Measurements from ENCODE around the gene AGPAT1. TPM values are rescaled to one million over a fixed set of nuclear protein-coding genes. Genes with fewer than 3 reads are reported as not detected.

Gene AGPAT1
- total and polyA plus RNA-seq, 2 experiments from 2014 or later, result 39.7 to 71.2 TPM

DNA sequence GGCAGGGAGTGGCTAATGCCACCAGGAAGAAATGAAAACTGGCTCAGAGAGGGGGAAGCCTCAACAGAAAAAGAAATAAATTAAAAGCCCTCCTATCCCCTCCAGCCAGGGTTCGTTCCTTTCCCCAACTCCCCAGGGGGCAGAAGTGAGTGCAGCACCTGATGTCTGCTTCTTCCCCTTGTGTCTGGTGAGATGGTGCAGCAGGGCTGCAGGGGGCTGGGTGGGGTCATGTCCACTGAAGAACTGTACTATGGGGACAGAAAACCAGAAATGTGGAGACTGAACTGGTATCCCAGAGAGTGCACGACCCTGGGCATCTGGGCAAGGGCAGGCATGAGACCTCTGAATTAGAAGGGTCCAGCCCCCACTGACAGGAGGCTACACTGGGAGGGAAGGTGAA is 7.5 kb downstream of the AGPAT1 start:
- Histone ChIP-seq H3K4me2 (ENCODE audit: unreplicated experiment) (no peak overlapping the region), H3K4me3 (no peak overlapping the region), H3K9ac (no peak overlapping the region), H3K27ac (no peak overlapping the region), H3K9me3 (ENCODE audit: low read depth) (no peaks in the 10 kb centered on the region), H3K27me3 (replicated peaks; ENCODE audit: insufficient read depth) (no peaks in the 10 kb centered on the region), H3K36me3 (ENCODE audit: low read depth) (peaks cover 6% of the 10 kb centered on the region; the same call in 1 of the 2 replicates), H3K79me2 (ENCODE audit: insufficient read depth) (peaks cover 27% of the 10 kb centered on the region), H2AFZ (no peak overlapping the region), H3K4me1 (ENCODE audit: insufficient read depth) (peaks cover 8% of the 10 kb centered on the region; the same call in 1 of the 2 replicates), H3K9me2 (ENCODE audit: insufficient read depth) (no peaks in the 10 kb centered on the region), H4K20me1 (ENCODE audit: insufficient read depth) (no peaks in the 10 kb centered on the region), H3F3A (ENCODE audit: insufficient read depth) (no peaks in the 10 kb centered on the region; the same call in 1 of the 2 replicates)
- in situ Hi-C loops (cut with MboI), result no loop called here
- TF ChIP-seq EZH2phosphoT487 (IDR thresholded peaks at IDR 0.05; ENCODE audit: insufficient read depth, low read depth) (no peak), EZH2 (IDR thresholded peaks at IDR 0.05; ENCODE audit: insufficient read depth, poor library complexity, severe bottlenecking) (no peak)
- WGBS, 2 experiments (ENCODE audit: low coverage in 1 of 2, low lambda C conversion rate in 2 of 2, missing lambda C conversion rate in 2 of 2), result 45 to 59% methylated on average over 2 of the region's 2 CpGs
- DNase-seq, result no peak

DNA sequence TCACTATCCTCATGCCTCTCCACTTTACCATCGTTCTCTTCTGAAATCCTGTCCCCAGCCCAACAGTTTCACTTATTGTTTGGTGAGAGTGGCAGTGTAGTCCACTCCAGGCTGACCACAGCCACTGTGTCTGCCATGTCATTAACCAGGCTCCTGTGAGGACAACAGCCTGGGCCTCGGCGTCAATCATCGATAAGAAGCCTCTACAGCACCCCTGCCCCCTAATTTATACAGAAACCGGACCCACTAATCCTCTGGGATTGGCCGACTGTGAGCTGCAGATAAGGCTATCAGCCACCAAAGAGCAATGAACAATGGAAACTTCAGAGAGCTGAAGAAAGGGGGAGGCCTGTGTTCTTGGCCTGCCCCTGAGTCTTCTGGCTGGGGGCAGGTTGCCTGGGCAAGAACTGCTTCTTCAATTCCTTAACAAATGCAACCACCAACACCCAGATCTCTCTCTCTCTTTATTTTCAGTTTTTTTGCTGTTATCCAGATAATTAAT is 8.1 kb downstream of the AGPAT1 start:
- H3K4me1 ChIP-seq (ENCODE audit: insufficient read depth), result peaks cover 8% of the 10 kb centered on the region; the same call in 1 of the 2 replicates
- H4K20me1 ChIP-seq (ENCODE audit: insufficient read depth), result no peaks in the 10 kb centered on the region
- no peak overlapping the region for H3K4me3 ChIP-seq
- H3F3A ChIP-seq (ENCODE audit: insufficient read depth), result no peaks in the 10 kb centered on the region; the same call in 1 of the 2 replicates
- no peak for TF ChIP-seq EZH2phosphoT487 (IDR thresholded peaks at IDR 0.05; ENCODE audit: insufficient read depth, low read depth)
- TF ChIP-seq EZH2 (IDR thresholded peaks at IDR 0.05; ENCODE audit: insufficient read depth, poor library complexity, severe bottlenecking), result no peak
- no peak overlapping the region for H3K4me2 ChIP-seq (ENCODE audit: unreplicated experiment)
- H3K9ac ChIP-seq, result no peak overlapping the region
- no peaks in the 10 kb centered on the region for H3K27me3 ChIP-seq (replicated peaks; ENCODE audit: insufficient read depth)
- H3K9me3 ChIP-seq (ENCODE audit: low read depth), result no peaks in the 10 kb centered on the region
- H3K27ac ChIP-seq, result no peak overlapping the region
- H3K79me2 ChIP-seq (ENCODE audit: insufficient read depth), result peaks cover 22% of the 10 kb centered on the region
- WGBS, 2 experiments (ENCODE audit: low coverage in 1 of 2, low lambda C conversion rate in 2 of 2, missing lambda C conversion rate in 2 of 2), result 78 to 83% methylated on average over 6 of the region's 6 CpGs
- DNase-seq, result no peak
- no peaks in the 10 kb centered on the region for H3K9me2 ChIP-seq (ENCODE audit: insufficient read depth)
- H3K36me3 ChIP-seq (ENCODE audit: low read depth), result peaks cover 6% of the 10 kb centered on the region; the same call in 1 of the 2 replicates
- H2AFZ ChIP-seq, result no peak overlapping the region
- in situ Hi-C loops (cut with MboI), result no loop called here

DNA sequence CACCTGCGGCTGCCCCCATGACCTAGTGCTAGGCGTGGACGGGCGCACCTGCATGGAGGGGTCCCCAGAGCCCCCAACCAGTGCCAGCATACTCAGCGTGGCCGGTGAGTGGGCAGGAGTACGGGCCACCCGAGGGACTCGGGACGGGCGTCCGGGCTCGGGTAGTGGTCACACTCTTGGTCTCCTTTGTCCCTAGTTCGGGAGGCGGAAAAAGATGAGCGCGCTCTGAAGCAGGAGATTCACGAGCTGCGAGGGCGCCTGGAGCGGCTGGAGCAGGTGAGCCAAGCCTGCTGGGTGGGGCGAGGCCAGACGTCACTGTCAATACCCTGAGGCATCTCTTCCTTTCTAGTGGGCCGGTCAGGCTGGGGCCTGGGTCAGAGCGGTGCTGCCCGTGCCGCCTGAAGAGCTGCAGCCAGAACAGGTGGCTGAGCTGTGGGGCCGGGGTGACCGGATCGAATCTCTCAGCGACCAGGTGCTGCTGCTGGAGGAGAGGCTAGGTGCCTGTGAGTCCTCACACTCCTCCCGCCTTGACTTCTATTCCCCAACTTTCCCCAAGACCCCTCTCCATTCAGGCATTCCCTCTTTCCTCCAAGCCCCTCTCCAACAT is 8.6 kb downstream of the AGPAT1 start:
- 87 to 88% methylated on average over 32 of the region's 32 CpGs for WGBS, 2 experiments (ENCODE audit: low coverage in 1 of 2, low lambda C conversion rate in 2 of 2, missing lambda C conversion rate in 2 of 2)
- TF ChIP-seq EZH2 (IDR thresholded peaks at IDR 0.05; ENCODE audit: insufficient read depth, poor library complexity, severe bottlenecking), result no peak
- Histone ChIP-seq H3K9me3 (ENCODE audit: low read depth) (no peaks in the 10 kb centered on the region), H3K4me3 (no peak overlapping the region), H3K79me2 (ENCODE audit: insufficient read depth) (peaks cover 16% of the 10 kb centered on the region), H3K9ac (no peak overlapping the region), H3K36me3 (ENCODE audit: low read depth) (peaks cover 6% of the 10 kb centered on the region; the same call in 1 of the 2 replicates), H2AFZ (no peak overlapping the region), H3F3A (ENCODE audit: insufficient read depth) (no peaks in the 10 kb centered on the region; the same call in 1 of the 2 replicates), H3K27me3 (replicated peaks; ENCODE audit: insufficient read depth) (no peaks in the 10 kb centered on the region), H4K20me1 (ENCODE audit: insufficient read depth) (no peaks in the 10 kb centered on the region), H3K4me1 (ENCODE audit: insufficient read depth) (peaks cover 8% of the 10 kb centered on the region; the same call in 1 of the 2 replicates), H3K4me2 (ENCODE audit: unreplicated experiment) (no peak overlapping the region), H3K9me2 (ENCODE audit: insufficient read depth) (no peaks in the 10 kb centered on the region), H3K27ac (no peak overlapping the region)
- in situ Hi-C loops (cut with MboI), result no loop called here
- no peak for DNase-seq

DNA sequence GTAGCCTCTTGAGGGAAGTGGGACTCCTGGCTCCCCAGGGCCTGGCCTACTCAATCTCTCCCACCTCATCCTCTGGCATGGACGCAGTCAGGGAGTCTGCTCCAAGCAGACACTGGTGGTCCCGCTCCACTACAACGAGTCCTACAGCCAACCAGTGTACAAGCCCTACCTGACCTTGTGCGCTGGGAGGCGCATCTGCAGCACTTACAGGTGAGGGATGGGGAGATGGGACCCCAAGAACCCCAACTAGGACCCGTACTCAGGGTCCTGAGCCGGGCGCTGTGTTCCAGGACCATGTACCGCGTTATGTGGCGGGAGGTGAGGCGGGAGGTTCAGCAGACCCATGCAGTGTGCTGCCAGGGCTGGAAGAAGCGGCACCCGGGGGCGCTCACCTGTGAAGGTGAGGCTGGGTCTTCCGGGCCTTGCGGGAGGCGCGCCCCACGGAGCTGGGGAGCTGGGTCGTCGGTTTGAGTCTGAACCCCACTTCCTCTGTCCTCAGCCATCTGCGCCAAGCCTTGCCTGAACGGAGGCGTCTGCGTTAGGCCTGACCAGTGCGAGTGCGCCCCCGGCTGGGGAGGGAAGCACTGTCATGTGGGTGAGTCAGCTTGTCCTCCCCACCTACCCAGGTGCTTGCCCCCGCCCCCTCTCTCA is 9.3 kb downstream of the AGPAT1 start:
- no peak for DNase-seq
- Histone ChIP-seq H3K9me3 (ENCODE audit: low read depth) (no peaks in the 10 kb centered on the region), H4K20me1 (ENCODE audit: insufficient read depth) (no peaks in the 10 kb centered on the region), H3K27ac (no peak overlapping the region), H3K4me1 (ENCODE audit: insufficient read depth) (peaks cover 8% of the 10 kb centered on the region; the same call in 1 of the 2 replicates), H3F3A (ENCODE audit: insufficient read depth) (no peaks in the 10 kb centered on the region; the same call in 1 of the 2 replicates), H3K4me3 (no peak overlapping the region), H3K36me3 (ENCODE audit: low read depth) (peaks cover 6% of the 10 kb centered on the region; the same call in 1 of the 2 replicates), H3K27me3 (replicated peaks; ENCODE audit: insufficient read depth) (no peaks in the 10 kb centered on the region), H3K4me2 (ENCODE audit: unreplicated experiment) (no peak overlapping the region), H3K9ac (no peak overlapping the region), H3K79me2 (ENCODE audit: insufficient read depth) (peaks cover 9% of the 10 kb centered on the region; the same call in 1 of the 2 replicates), H3K9me2 (ENCODE audit: insufficient read depth) (no peaks in the 10 kb centered on the region), H2AFZ (no peak overlapping the region)
- WGBS, 2 experiments (ENCODE audit: low coverage in 1 of 2, low lambda C conversion rate in 2 of 2, missing lambda C conversion rate in 2 of 2), result 81 to 90% methylated on average over 24 to 28 of the region's 30 CpGs
- in situ Hi-C loops (cut with MboI), result no loop called here
- TF ChIP-seq EZH2 (IDR thresholded peaks at IDR 0.05; ENCODE audit: insufficient read depth, poor library complexity, severe bottlenecking) (no peak), EZH2phosphoT487 (IDR thresholded peaks at IDR 0.05; ENCODE audit: insufficient read depth, low read depth) (no peak)

Data from GM23248 (cell line).